GM23338 (cell line): ENCODE measurements around the gene MPEG1. TPM values are rescaled to one million over a fixed set of nuclear protein-coding genes. Genes with fewer than 3 reads are reported as not detected.

Experiments
- ATAC-seq: fragments of 200-7000 bp; cut with Tn5 transposase; 3 replicates; pipeline ENCODE4 v1.9.1; 2020
- DNase-seq: peaks from one replicate; pipeline ENCODE4 v3.0.0-alpha.2; 2015; ENCODE audit warnings: low spot score
- H2AFZ ChIP-seq: fragments of 200-600 bp; sonication (generic); 2 replicates; pipeline ENCODE4 v1.8.0; 2016; ENCODE audit warnings: antibody characterized with exemption, mild to moderate bottlenecking, moderate library complexity
- H3F3A ChIP-seq: fragments of 200-600 bp; sonication (generic); replicated peaks from 2 replicates; pipeline ENCODE4 v1.8.0; 2017; ENCODE audit warnings: antibody characterized with exemption, mixed run types, low read depth
- H3K27ac ChIP-seq: fragments of 200-600 bp; sonication (generic); 2 replicates; pipeline ENCODE4 v1.6.1; 2016; ENCODE audit warnings: low read depth
- H3K27me3 ChIP-seq: fragments of 200-600 bp; sonication (generic); 2 replicates; pipeline ENCODE4 v1.8.0; 2016; ENCODE audit warnings: mild to moderate bottlenecking, mixed run types, moderate library complexity; ENCODE audit not compliant: insufficient read depth
- H3K36me3 ChIP-seq: fragments of 200-600 bp; sonication (generic); 2 replicates; pipeline ENCODE4 v1.8.0; 2016; ENCODE audit warnings: mild to moderate bottlenecking; ENCODE audit not compliant: insufficient read depth
- H3K4me1 ChIP-seq: fragments of 200-600 bp; sonication (generic); 2 replicates; pipeline ENCODE4 v1.8.0; 2016; ENCODE audit warnings: mild to moderate bottlenecking, moderate library complexity; ENCODE audit not compliant: insufficient read depth
- H3K4me2 ChIP-seq: fragments of 200-600 bp; sonication (generic); 2 replicates; pipeline ENCODE4 v1.7.1; 2017; ENCODE audit warnings: mixed run types
- H3K4me3 ChIP-seq: fragments of 200-600 bp; sonication (generic); 2 replicates; pipeline ENCODE4 v1.6.1; 2016; ENCODE audit warnings: mixed run types
- H3K79me2 ChIP-seq: fragments of 200-600 bp; sonication (generic); replicated peaks from 2 replicates; pipeline ENCODE4 v1.8.0; 2017; ENCODE audit warnings: mild to moderate bottlenecking; ENCODE audit not compliant: insufficient read depth
- H3K9me2 ChIP-seq: fragments of 200-600 bp; sonication (generic); 2 replicates; pipeline ENCODE4 v1.8.0; 2017; ENCODE audit not compliant: insufficient read depth
- H4K20me1 ChIP-seq: fragments of 200-600 bp; sonication (generic); replicated peaks from 2 replicates; pipeline ENCODE4 v1.8.0; 2017; ENCODE audit warnings: mild to moderate bottlenecking; ENCODE audit not compliant: insufficient read depth
- H3K27ac Mint-ChIP-seq: 2 replicates; pipeline ENCODE4 v1.8.0; 2020; ENCODE audit warnings: inconsistent platforms, mild to moderate bottlenecking, moderate library complexity, mixed read lengths
- H3K27me3 Mint-ChIP-seq: 3 replicates; pipeline ENCODE4 v1.8.0; 2022; ENCODE audit warnings: low read depth, mild to moderate bottlenecking, moderate library complexity, mixed read lengths, inconsistent platforms; ENCODE audit not compliant: insufficient read depth, poor library complexity
- H3K36me3 Mint-ChIP-seq: 3 replicates; pipeline ENCODE4 v1.8.0; 2021; ENCODE audit warnings: low read depth, mild to moderate bottlenecking, inconsistent platforms, moderate library complexity, mixed read lengths
- H3K4me1 Mint-ChIP-seq: 3 replicates; pipeline ENCODE4 v1.8.0; 2020; ENCODE audit warnings: mild to moderate bottlenecking, inconsistent platforms, mixed read lengths
- H3K4me3 Mint-ChIP-seq: 3 replicates; pipeline ENCODE4 v1.8.0; 2021; ENCODE audit warnings: moderate library complexity, mild to moderate bottlenecking, inconsistent platforms, mixed read lengths
- H3K9me3 Mint-ChIP-seq: 3 replicates; pipeline ENCODE4 v1.8.0; 2020; ENCODE audit warnings: moderate library complexity, mild to moderate bottlenecking, inconsistent platforms, mixed read lengths
- CREB1 ChIP-seq: fragments of 250-450 bp; sonication (Bioruptor Pico); IDR thresholded peaks from 2 replicates; pipeline ENCODE4 v1.5.0; 2020; ENCODE audit warnings: low read depth, mild to moderate bottlenecking, moderate library complexity
- EZH2 ChIP-seq: fragments of 200-600 bp; sonication (generic); IDR thresholded peaks from one replicate; pipeline ENCODE4 v1.8.0; 2017; ENCODE audit warnings: antibody characterized with exemption, mild to moderate bottlenecking, low read depth; ENCODE audit not compliant: unreplicated experiment
- EZH2phosphoT487 ChIP-seq: fragments of 200-600 bp; sonication (generic); IDR thresholded peaks from one replicate; pipeline ENCODE4 v1.8.1; 2018; ENCODE audit warnings: antibody characterized with exemption; ENCODE audit not compliant: unreplicated experiment
- STAT1 ChIP-seq: IDR thresholded peaks from one replicate; pipeline ENCODE4 v1.6.1; 2016; ENCODE audit warnings: antibody characterized with exemption; ENCODE audit not compliant: unreplicated experiment
- ZNF114 ChIP-seq: fragments of 250-450 bp; sonication (Bioruptor Pico); IDR thresholded peaks from 2 replicates; pipeline ENCODE4 v1.5.0; 2020; ENCODE audit warnings: mild to moderate bottlenecking, moderate library complexity
- ZNF331 ChIP-seq: fragments of 250-450 bp; sonication (Bioruptor Pico); IDR thresholded peaks from 2 replicates; pipeline ENCODE4 v1.5.0; 2020; ENCODE audit warnings: low read depth, mild to moderate bottlenecking, moderate library complexity
- polyA plus RNA-seq: library from polyadenylated mRNA; unstranded; fragments of >200 nt; fragmentation: Nextera tagmentation; extraction: Ambion mirVana; gene quantifications from 2 replicates; pipeline ENCODE4 v1.2.1, GENCODE V29; 2016
- total RNA-seq: library from RNA; depleted of rRNA; stranded (reverse); fragments of >200 nt; shearing (Covaris generic); gene quantifications from 2 replicates; pipeline ENCODE4 v1.2.3, GENCODE V29; 2014
- TF ChIP-seq, protein P1 (sequence below): fragments of 250-450 bp; sonication (Bioruptor Pico); IDR thresholded peaks from 2 replicates; pipeline ENCODE4 v1.5.0; 2020; ENCODE audit warnings: mild to moderate bottlenecking, moderate library complexity
- TF ChIP-seq, protein P2 (sequence below), 2 experiments: fragments of 200-600 bp in 1 of 2; sonication (generic) in 1 of 2; conservative IDR thresholded peaks; 2 replicates each; pipeline versions ENCODE4 v1.5.1 to v1.6.1; 2016 to 2017; ENCODE audit warnings: antibody characterized with exemption in 2 of 2, low read depth in 2 of 2, mild to moderate bottlenecking in 2 of 2, moderate library complexity in 1 of 2
- TF ChIP-seq, protein P3 (sequence below): IDR thresholded peaks from one replicate; pipeline ENCODE4 v1.6.1; 2018; ENCODE audit warnings: antibody characterized with exemption; ENCODE audit not compliant: unreplicated experiment

The MPEG1 gene
- total and polyA plus RNA-seq, 2 experiments from 2014 or later, result not detected

DNA sequence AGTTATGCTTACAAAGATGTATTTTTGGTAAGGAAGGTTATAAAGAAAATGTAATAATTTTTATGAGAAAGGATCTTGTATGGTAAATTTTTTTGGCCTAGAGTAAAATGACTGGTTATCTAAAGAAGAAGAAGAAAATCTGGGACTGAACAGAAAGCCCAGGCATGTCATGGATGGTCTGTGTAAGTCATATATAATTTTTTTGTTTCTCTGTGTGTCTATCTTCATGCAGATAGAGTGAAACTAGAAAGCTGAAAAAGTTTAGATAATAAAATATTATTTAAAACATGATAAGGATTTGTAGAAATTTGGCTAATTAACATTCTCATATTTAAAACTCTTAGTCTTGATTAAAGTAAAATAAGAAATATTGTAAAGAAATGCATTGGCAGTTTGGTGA, 27.6 kb upstream of the MPEG1 start (continued):
- TF ChIP-seq CREB1 (CRISPR knock-in tag), result no peak
- TF ChIP-seq ZNF114, result no peak
- TF ChIP-seq, protein P1, sequence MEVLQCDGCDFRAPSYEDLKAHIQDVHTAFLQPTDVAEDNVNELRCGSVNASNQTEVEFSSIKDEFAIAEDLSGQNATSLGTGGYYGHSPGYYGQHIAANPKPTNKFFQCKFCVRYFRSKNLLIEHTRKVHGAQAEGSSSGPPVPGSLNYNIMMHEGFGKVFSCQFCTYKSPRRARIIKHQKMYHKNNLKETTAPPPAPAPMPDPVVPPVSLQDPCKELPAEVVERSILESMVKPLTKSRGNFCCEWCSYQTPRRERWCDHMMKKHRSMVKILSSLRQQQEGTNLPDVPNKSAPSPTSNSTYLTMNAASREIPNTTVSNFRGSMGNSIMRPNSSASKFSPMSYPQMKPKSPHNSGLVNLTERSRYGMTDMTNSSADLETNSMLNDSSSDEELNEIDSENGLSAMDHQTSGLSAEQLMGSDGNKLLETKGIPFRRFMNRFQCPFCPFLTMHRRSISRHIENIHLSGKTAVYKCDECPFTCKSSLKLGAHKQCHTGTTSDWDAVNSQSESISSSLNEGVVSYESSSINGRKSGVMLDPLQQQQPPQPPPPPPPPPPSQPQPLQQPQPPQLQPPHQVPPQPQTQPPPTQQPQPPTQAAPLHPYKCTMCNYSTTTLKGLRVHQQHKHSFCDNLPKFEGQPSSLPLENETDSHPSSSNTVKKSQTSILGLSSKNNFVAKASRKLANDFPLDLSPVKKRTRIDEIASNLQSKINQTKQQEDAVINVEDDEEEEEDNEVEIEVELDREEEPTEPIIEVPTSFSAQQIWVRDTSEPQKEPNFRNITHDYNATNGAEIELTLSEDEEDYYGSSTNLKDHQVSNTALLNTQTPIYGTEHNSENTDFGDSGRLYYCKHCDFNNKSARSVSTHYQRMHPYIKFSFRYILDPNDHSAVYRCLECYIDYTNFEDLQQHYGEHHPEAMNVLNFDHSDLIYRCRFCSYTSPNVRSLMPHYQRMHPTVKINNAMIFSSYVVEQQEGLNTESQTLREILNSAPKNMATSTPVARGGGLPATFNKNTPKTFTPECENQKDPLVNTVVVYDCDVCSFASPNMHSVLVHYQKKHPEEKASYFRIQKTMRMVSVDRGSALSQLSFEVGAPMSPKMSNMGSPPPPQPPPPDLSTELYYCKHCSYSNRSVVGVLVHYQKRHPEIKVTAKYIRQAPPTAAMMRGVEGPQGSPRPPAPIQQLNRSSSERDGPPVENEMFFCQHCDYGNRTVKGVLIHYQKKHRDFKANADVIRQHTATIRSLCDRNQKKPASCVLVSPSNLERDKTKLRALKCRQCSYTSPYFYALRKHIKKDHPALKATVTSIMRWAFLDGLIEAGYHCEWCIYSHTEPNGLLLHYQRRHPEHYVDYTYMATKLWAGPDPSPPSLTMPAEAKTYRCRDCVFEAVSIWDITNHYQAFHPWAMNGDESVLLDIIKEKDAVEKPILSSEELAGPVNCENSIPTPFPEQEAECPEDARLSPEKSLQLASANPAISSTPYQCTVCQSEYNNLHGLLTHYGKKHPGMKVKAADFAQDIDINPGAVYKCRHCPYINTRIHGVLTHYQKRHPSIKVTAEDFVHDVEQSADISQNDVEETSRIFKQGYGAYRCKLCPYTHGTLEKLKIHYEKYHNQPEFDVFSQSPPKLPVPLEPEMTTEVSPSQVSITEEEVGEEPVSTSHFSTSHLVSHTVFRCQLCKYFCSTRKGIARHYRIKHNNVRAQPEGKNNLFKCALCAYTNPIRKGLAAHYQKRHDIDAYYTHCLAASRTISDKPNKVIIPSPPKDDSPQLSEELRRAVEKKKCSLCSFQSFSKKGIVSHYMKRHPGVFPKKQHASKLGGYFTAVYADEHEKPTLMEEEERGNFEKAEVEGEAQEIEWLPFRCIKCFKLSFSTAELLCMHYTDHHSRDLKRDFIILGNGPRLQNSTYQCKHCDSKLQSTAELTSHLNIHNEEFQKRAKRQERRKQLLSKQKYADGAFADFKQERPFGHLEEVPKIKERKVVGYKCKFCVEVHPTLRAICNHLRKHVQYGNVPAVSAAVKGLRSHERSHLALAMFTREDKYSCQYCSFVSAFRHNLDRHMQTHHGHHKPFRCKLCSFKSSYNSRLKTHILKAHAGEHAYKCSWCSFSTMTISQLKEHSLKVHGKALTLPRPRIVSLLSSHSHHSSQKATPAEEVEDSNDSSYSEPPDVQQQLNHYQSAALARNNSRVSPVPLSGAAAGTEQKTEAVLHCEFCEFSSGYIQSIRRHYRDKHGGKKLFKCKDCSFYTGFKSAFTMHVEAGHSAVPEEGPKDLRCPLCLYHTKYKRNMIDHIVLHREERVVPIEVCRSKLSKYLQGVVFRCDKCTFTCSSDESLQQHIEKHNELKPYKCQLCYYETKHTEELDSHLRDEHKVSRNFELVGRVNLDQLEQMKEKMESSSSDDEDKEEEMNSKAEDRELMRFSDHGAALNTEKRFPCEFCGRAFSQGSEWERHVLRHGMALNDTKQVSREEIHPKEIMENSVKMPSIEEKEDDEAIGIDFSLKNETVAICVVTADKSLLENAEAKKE, result no peak
- TF ChIP-seq EZH2phosphoT487, result no peak

DNA sequence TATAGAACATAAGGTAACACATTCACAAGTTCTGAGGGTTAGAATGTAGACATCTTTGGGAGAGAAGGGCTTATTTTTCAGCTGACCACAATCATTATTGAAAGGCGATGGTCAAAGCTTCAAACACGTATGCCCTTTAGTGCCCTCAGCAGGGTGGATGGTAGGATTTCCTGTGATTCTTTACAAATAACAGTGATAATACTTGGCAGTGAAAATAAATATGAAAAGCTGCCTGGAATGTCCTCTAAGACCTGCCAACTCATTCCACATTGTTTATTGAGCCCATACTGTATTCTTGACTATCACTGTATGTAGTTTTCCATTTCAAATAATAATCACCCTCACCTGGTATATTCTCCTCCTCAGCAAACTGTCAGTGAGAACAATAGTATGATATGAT, 13.7 kb upstream of the MPEG1 start:
- Histone ChIP-seq H3K27me3 (no peaks in the 10 kb centered on the region), H3K27ac (no peak overlapping the region), H3K4me1 (no peaks in the 10 kb centered on the region), H3F3A (no peaks in the 10 kb centered on the region), H4K20me1 (no peaks in the 10 kb centered on the region), H3K4me3 (no peak overlapping the region), H3K79me2 (no peaks in the 10 kb centered on the region), H3K4me2 (no peak overlapping the region), H2AFZ (no peak overlapping the region), H3K36me3 (no peaks in the 10 kb centered on the region), H3K9me2 (peaks cover 9% of the 10 kb centered on the region; the same call in 1 of the 2 replicates)
- H3K4me1 Mint-ChIP-seq, result no peaks in the 10 kb centered on the region; the same call in 2 of the 3 replicates
- DNase-seq (no peak), ATAC-seq (no peak)
- H3K4me3 Mint-ChIP-seq, result no peak overlapping the region
- no peaks in the 10 kb centered on the region; the same call in 2 of the 3 replicates for H3K36me3 Mint-ChIP-seq
- H3K27me3 Mint-ChIP-seq, result peaks cover 3% of the 10 kb centered on the region
- H3K9me3 Mint-ChIP-seq, result peaks cover 5% of the 10 kb centered on the region; the same call in 2 of the 3 replicates
- no peak overlapping the region for H3K27ac Mint-ChIP-seq
- TF ChIP-seq STAT1 (no peak), EZH2phosphoT487 (no peak), EZH2 (no peak), ZNF331 (CRISPR knock-in tag) (no peak), CREB1 (CRISPR knock-in tag) (no peak)
- TF ChIP-seq, protein P2, sequence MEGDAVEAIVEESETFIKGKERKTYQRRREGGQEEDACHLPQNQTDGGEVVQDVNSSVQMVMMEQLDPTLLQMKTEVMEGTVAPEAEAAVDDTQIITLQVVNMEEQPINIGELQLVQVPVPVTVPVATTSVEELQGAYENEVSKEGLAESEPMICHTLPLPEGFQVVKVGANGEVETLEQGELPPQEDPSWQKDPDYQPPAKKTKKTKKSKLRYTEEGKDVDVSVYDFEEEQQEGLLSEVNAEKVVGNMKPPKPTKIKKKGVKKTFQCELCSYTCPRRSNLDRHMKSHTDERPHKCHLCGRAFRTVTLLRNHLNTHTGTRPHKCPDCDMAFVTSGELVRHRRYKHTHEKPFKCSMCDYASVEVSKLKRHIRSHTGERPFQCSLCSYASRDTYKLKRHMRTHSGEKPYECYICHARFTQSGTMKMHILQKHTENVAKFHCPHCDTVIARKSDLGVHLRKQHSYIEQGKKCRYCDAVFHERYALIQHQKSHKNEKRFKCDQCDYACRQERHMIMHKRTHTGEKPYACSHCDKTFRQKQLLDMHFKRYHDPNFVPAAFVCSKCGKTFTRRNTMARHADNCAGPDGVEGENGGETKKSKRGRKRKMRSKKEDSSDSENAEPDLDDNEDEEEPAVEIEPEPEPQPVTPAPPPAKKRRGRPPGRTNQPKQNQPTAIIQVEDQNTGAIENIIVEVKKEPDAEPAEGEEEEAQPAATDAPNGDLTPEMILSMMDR (conservative IDR thresholded peaks at IDR 0.05; ENCODE audit: low read depth in 2 of 2), result no peak
- TF ChIP-seq, protein P3, sequence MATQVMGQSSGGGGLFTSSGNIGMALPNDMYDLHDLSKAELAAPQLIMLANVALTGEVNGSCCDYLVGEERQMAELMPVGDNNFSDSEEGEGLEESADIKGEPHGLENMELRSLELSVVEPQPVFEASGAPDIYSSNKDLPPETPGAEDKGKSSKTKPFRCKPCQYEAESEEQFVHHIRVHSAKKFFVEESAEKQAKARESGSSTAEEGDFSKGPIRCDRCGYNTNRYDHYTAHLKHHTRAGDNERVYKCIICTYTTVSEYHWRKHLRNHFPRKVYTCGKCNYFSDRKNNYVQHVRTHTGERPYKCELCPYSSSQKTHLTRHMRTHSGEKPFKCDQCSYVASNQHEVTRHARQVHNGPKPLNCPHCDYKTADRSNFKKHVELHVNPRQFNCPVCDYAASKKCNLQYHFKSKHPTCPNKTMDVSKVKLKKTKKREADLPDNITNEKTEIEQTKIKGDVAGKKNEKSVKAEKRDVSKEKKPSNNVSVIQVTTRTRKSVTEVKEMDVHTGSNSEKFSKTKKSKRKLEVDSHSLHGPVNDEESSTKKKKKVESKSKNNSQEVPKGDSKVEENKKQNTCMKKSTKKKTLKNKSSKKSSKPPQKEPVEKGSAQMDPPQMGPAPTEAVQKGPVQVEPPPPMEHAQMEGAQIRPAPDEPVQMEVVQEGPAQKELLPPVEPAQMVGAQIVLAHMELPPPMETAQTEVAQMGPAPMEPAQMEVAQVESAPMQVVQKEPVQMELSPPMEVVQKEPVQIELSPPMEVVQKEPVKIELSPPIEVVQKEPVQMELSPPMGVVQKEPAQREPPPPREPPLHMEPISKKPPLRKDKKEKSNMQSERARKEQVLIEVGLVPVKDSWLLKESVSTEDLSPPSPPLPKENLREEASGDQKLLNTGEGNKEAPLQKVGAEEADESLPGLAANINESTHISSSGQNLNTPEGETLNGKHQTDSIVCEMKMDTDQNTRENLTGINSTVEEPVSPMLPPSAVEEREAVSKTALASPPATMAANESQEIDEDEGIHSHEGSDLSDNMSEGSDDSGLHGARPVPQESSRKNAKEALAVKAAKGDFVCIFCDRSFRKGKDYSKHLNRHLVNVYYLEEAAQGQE, result no peak
